Stimulated activated CD4-positive, alpha-beta T cell treated with anti-CD3 and anti-CD28 coated beads, Interleukin-4, amount 100 ng/mL, for 48 hours (primary cell): ENCODE measurements around the gene PGC.

Experiments used
- DNase-seq, 2 donors: peaks; one replicate each; pipeline ENCODE4 v3.0.0-alpha.2; 2020; ENCODE audit warnings: low read depth in 2 of 2

The PGC gene

GRCh38 chr6:41746107-41746506 is 1.1 kb downstream of the PGC start:
- no peak for DNase-seq

GRCh38 chr6:41744236-41744787 is 2.9 kb downstream of the PGC start:
- DNase-seq, result no peak

GRCh38 chr6:41743406-41744235 is 3.6 kb downstream of the PGC start:
- no peak for DNase-seq

GRCh38 chr6:41741625-41742490 is 5.3 kb downstream of the PGC start:
- DNase-seq, result no peak

- no peak for DNase-seq
Observed at GRCh38 chr6:41740366-41741162, 6.6 kb downstream of the PGC start.

- no peak for DNase-seq
Observed at GRCh38 chr6:41739041-41739440, 8.2 kb downstream of the PGC start.

GRCh38 chr6:41737591-41738130 is 9.5 kb downstream of the PGC start:
- no peak for DNase-seq

GRCh38 chr6:41736800-41737555 is 10.2 kb downstream of the PGC start:
- DNase-seq, result no peak

GRCh38 chr6:41736186-41736733 is 10.9 kb downstream of the PGC start:
- no peak for DNase-seq

- DNase-seq, result peak; percentile 92 to 95
Observed at GRCh38 chr6:41735427-41736185, 11.6 kb downstream of the PGC start, which contains the start of gene TFEB. TSS of gene TFEB (minus strand) at chr6:41735608. CDS start at chr6:41691213, 44,395 bp downstream.

GRCh38 chr6:41734666-41735426 is 12.4 kb downstream of the PGC start:
- peak; percentile 46 to 49 for DNase-seq

GRCh38 chr6:41733707-41734665 is 13.2 kb downstream of the PGC start:
- DNase-seq, result peak; percentile 22 to 41

GRCh38 chr6:41733360-41733706 is 13.9 kb downstream of the PGC start:
- DNase-seq, result no peak

- DNase-seq, result peak in 1 of 2 donors; percentile 39
Observed at GRCh38 chr6:41732591-41733359, 14.4 kb downstream of the PGC start.

- DNase-seq, result no peak
Observed at GRCh38 chr6:41732149-41732548, 15.0 kb downstream of the PGC start.

GRCh38 chr6:41731561-41732086 is 15.6 kb downstream of the PGC start:
- no peak for DNase-seq
